Heart left ventricle (tissue), 16 donors: ENCODE results near the gene COL1A1. TPM values are rescaled to one million over a fixed set of nuclear protein-coding genes. Genes with fewer than 3 reads are reported as not detected.

Experiments used
- ATAC-seq, 4 donors: fragments of 200-7000 bp; cut with Tn5 transposase; one replicate each; pipeline ENCODE4 v1.9.1; 2020 to 2022; ENCODE audit warnings: moderate library complexity in 4 of 4, mild to moderate bottlenecking in 3 of 4, moderate number of reproducible peaks in 1 of 4
- DNase-seq, 5 donors: peaks; one replicate each; pipeline ENCODE4 v3.0.0-alpha.2; 2020
- H3K27ac ChIP-seq, 12 donors: fragments of 200-600 bp; sonication (generic) in 4 of 12; one replicate each; pipeline versions ENCODE4 v1.5.0 to v1.8.0; 2016 to 2022; ENCODE audit warnings: mild to moderate bottlenecking in 2 of 12
- H3K27me3 ChIP-seq, 9 donors: fragments of 200-600 bp; sonication (generic) in 2 of 9; one replicate each; pipeline versions ENCODE4 v1.5.1 to v1.8.0; 2016 to 2022; ENCODE audit warnings: mild to moderate bottlenecking in 3 of 9
- H3K36me3 ChIP-seq, 9 donors: fragments of 200-600 bp; sonication (generic) in 2 of 9; one replicate each; pipeline versions ENCODE4 v1.5.0 to v1.8.0; 2018 to 2022; ENCODE audit warnings: mild to moderate bottlenecking in 2 of 9
- H3K4me1 ChIP-seq, 12 donors: fragments of 200-600 bp; sonication (generic) in 4 of 12; one replicate each; pipeline versions ENCODE4 v1.5.0 to v1.8.0; 2016 to 2022; ENCODE audit warnings: mild to moderate bottlenecking in 3 of 12
- H3K4me3 ChIP-seq, 12 donors: fragments of 200-600 bp; sonication (generic) in 4 of 12; one replicate each; pipeline versions ENCODE4 v1.5.0 to v1.8.0; 2017 to 2022; ENCODE audit warnings: mild to moderate bottlenecking in 9 of 12, moderate library complexity in 4 of 12
- H3K9me3 ChIP-seq, 12 donors: fragments of 200-600 bp; sonication (generic) in 4 of 12; one replicate each; pipeline versions ENCODE4 v1.5.0 to v1.8.0; 2016 to 2022; ENCODE audit warnings: mild to moderate bottlenecking in 1 of 12
- POLR2A ChIP-seq, 2 donors: fragments of 450-650 bp; IDR thresholded peaks; one replicate each; pipeline ENCODE4 v1.6.1; 2017; ENCODE audit warnings: antibody characterized with exemption in 2 of 2, mild to moderate bottlenecking in 2 of 2, moderate library complexity in 2 of 2
- WGBS, 4 donors: extraction: QIAGEN DNeasy Blood & Tissue Kit in 2 of 4; methylation state at CpG; one replicate each; pipeline versions ENCODE4 v1.1.5 to v1.1.7; 2013 to 2018; 5-methylcytosine and 5-hydroxymethylcytosine counted together
- intact Hi-C, 10 donors: fragments of 100-400 bp; cut with DNase I; formaldehyde crosslinking; loops; one replicate each; pipeline versions ENCODE4 v1.11.1 to v1.14.2; 2022
- long read RNA-seq, 3 donors: library from polyadenylated mRNA; unstranded; transcript quantifications; one replicate each; pipeline ENCODE4 v2.0.0, GENCODE V29; 2020 to 2021
- polyA plus RNA-seq, 2 donors: library from polyadenylated mRNA; stranded (reverse); fragments of 200-250 nt; gene quantifications; one replicate each; pipeline ENCODE4 v1.2.3, GENCODE V29; 2013
- total RNA-seq, 9 donors: library from RNA; depleted of rRNA in 2 of 9; stranded (reverse); fragments of >200 nt in 2 of 9; fragmentation: NEBNext Ultra II Directional in 3 of 9; extraction: Animal tissue kit (Norgen Biotek cat#: 25700) in 3 of 9; gene quantifications; one replicate each; pipeline versions ENCODE4 v1.1.0 to v1.2.4, GENCODE V29; 2016 to 2023
- TF ChIP-seq, protein P1 (sequence below), 12 donors: fragments of 200-600 bp; sonication (generic) in 4 of 12; IDR thresholded peaks; one replicate each; pipeline versions ENCODE4 v1.5.0 to v1.8.0; 2018 to 2022; ENCODE audit warnings: antibody characterized with exemption in 12 of 12, mild to moderate bottlenecking in 5 of 12
- donor health status: ischemic (EF 13 %, LVEDD 7.1; RV severe dilation, severe dysfunction).
- donor health status: healthy with polysubstance abuse.
- donor health status: DM: no; HTN: yes; CAD: no.
- donor health status: DM: no; HTN: no; CAD: no.
- donor health status: ischemic (EF 25% LVEDD 6.9; RV normal size, moderate dysfunction).
- donor health status: ischemic (EF 25% LVEDD 5.7; RV mildly dilated, moderate dysfunction).
- donor health status: healthy.
- donor health status: DM: yes; HTN: yes; CAD: no.
- donor health status: ischemic (EF 35%, LVEDD 5.7; RV mildly dilated, moderate dysfunction).
- donor health status: nonischemic (EF 11% LVEDD 7.7; RV severe dilation, severe dysfunction).
- donor health status: DM: yes; HTN: yes; CAD: no.
- donor health status: PGD.
- donor health status: ischemic (EF 29% LVEDD 5.4; RV normal size, mild dysfunction).
- donor health status: nonischemic (EF 23%, LVEDD 6.1; RV moderate dilation, normal function).

The COL1A1 gene
- total RNA-seq (100 to 1,000 TPM in 3 of 9 donors, 10 to 100 TPM in 6; 10.2 to 897 (median 55.4) TPM), polyA plus RNA-seq (100 to 1,000 TPM in 1 of 2 donors, 10 to 100 TPM in 1; 17.2 to 109 TPM)
- long read RNA-seq, donor 1, full-length matches to known transcripts: 12 of 30 reads
- long read RNA-seq, donor 1, partial matches to known transcripts: 17 of 30 reads
- long read RNA-seq, donor 1, other reads (novel, unspliced or antisense): 1 of 30 reads
- long read RNA-seq, donor 2, full-length matches to known transcripts: 29 of 63 reads
- long read RNA-seq, donor 2, partial matches to known transcripts: 27 of 63 reads
- long read RNA-seq, donor 2, other reads (novel, unspliced or antisense): 7 of 63 reads
- long read RNA-seq, donor 3, full-length matches to known transcripts: 91 of 168 reads
- long read RNA-seq, donor 3, partial matches to known transcripts: 66 of 168 reads
- long read RNA-seq, donor 3, other reads (novel, unspliced or antisense): 11 of 168 reads

DNA sequence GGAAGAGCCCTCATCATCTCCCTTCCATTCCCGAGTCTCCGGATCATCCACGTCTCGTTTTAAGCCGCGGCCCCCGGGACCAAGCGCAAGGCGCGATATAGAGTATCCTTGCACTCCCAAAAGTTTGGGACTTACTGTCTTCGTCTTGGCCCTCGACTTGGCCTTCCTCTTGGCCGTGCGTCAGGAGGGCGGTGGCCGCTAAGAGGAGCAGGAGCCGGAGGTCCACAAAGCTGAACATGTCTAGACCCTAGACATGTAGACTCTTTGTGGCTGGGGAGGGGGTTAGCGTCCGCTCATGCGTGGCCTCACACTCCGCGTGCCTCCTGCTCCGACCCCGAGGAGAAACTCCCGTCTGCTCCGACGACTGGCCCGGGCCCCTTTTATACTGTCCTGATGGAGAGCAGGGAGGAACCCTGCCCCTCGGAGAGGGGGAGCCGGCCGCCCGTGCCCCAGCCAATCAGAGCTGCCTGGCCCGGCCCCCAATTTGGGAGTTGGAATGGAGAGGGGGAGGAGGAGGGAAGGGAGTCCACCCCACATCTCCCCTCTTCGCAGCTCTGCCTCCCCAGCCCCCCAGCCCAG lies at the start of gene COL1A1:
TSS of gene COL1A1 (minus strand) at position 356 of the 579 bp plus-strand sequence. CDS start at position 238, 118 bp downstream.
- Histone ChIP-seq H3K4me1 (peaks cover 0 to 67% (median 18%) of the 10 kb centered on the region in 12 donors), H3K9me3 (no peaks in the 10 kb centered on the region), H3K4me3 (peak within 1 kb of the TSS; percentile 13 to 74 (median 56)), H3K27me3 (peaks cover 0 to 31% (median 14%) of the 10 kb centered on the region in 9 donors), H3K36me3 (peaks cover 0 to 34% (median 16%) of the 10 kb centered on the region in 9 donors), H3K27ac (peak within 1 kb of the TSS; percentile 34 to 95 (median 80))
- peak in 1 of 2 donors; percentile 74 for TF ChIP-seq POLR2A (IDR thresholded peaks at IDR 0.05)
- TF ChIP-seq, protein P1, sequence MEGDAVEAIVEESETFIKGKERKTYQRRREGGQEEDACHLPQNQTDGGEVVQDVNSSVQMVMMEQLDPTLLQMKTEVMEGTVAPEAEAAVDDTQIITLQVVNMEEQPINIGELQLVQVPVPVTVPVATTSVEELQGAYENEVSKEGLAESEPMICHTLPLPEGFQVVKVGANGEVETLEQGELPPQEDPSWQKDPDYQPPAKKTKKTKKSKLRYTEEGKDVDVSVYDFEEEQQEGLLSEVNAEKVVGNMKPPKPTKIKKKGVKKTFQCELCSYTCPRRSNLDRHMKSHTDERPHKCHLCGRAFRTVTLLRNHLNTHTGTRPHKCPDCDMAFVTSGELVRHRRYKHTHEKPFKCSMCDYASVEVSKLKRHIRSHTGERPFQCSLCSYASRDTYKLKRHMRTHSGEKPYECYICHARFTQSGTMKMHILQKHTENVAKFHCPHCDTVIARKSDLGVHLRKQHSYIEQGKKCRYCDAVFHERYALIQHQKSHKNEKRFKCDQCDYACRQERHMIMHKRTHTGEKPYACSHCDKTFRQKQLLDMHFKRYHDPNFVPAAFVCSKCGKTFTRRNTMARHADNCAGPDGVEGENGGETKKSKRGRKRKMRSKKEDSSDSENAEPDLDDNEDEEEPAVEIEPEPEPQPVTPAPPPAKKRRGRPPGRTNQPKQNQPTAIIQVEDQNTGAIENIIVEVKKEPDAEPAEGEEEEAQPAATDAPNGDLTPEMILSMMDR (IDR thresholded peaks at IDR 0.05): no peak
- 6 to 8% (median 7%) methylated on average over 27 to 34 of the region's 34 CpGs for WGBS, 4 donors
- DNase-seq: peak; percentile 80 to 86 (median 85)
- ATAC-seq: peak in 3 of 4 donors; percentile 18 to 45 (median 32)
- intact Hi-C loops: loop anchor here in 4 of 10 donors (2.0 kb wide), 4 partner anchors 69 to 103 kb away; no protein-coding TSS in a partner anchor

DNA sequence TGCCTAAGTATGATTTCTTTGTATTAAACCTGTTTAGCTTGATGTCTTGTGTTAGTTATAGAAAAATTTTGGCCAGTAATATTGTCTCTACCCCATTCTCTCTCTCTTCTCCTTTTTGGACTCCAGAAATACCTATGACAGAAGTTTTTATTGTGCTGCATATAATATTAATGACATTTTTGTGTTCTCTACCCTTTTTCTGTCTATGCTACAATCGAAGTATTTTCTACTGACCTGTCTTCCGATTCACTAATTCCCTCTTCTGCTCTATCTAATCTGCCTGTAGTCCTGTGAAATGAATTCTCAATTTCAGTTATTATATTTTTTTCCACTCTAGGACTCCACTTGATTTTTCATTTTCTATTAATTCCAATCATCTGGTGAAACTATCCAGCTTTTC lies 46.8 kb upstream of the COL1A1 start:
- H3K27me3 ChIP-seq: no peaks in the 10 kb centered on the region
- TF ChIP-seq, protein P1 (IDR thresholded peaks at IDR 0.05): no peak
- no peak for TF ChIP-seq POLR2A (IDR thresholded peaks at IDR 0.05)
- no peaks in the 10 kb centered on the region for H3K4me1 ChIP-seq
- no peak for DNase-seq
- 60 to 100% (median 81%) methylated on average over 2 of the region's 2 CpGs for WGBS, 4 donors
- intact Hi-C loops: no loop called here
- H3K4me3 ChIP-seq: no peak overlapping the region
- H3K36me3 ChIP-seq: no peaks in the 10 kb centered on the region
- no peak overlapping the region for H3K27ac ChIP-seq
- no peak for ATAC-seq
- H3K9me3 ChIP-seq: peaks cover 0 to 21% (median 6%) of the 10 kb centered on the region in 12 donors

DNA sequence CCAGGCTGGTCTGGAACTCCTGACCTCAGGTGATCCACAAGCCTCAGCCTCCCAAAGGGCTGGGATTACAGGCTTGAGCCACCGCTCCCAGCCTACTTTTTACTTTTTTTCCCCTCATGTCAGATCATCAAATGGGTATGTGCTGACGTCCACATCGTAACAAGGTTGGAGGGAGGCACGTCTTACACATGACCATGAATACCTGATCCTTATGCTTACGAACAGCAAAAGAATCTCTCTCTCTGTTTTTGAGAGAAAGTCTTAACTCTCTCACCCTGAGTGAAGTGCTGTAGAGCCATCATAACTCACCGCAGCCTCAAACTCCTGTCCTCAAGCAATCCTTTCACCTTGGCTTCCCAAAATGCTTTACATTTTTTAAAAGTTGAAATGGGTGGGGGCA lies 43.3 kb upstream of the COL1A1 start:
- intact Hi-C loops: no loop called here
- TF ChIP-seq, protein P1 (IDR thresholded peaks at IDR 0.05): no peak
- no peak for TF ChIP-seq POLR2A (IDR thresholded peaks at IDR 0.05)
- DNase-seq (no peak), ATAC-seq (no peak)
- Histone ChIP-seq H3K27me3 (no peaks in the 10 kb centered on the region), H3K4me1 (peaks cover 0 to 13% (median 0%) of the 10 kb centered on the region in 12 donors), H3K4me3 (no peak overlapping the region), H3K9me3 (peaks cover 0 to 21% (median 6%) of the 10 kb centered on the region in 12 donors), H3K36me3 (no peaks in the 10 kb centered on the region), H3K27ac (no peak overlapping the region)
- WGBS, 4 donors: 86 to 91% (median 87%) methylated on average over 6 of the region's 6 CpGs

DNA sequence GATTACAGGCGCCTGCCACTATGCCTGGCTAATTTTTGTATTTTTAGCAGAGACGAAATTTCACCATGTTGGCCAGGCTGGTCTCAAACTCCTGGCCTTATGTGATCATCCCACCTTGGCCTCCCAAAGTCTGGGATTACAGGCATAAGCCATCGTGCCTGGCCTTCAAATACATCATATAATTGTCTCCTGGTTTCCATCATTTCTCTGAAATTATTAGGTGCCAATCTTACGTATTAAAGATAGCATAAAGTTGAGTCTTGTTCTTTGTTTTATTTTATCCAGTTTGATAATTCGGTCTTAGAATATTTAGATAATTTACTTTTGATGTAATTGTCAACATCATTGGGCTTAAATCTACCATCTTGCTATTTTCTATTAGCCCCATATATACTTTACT lies 40.0 kb upstream of the COL1A1 start:
- WGBS, 4 donors: 71 to 91% (median 82%) methylated on average over 5 of the region's 5 CpGs
- Histone ChIP-seq H3K4me1 (peaks cover 0 to 16% (median 0%) of the 10 kb centered on the region in 12 donors), H3K36me3 (no peaks in the 10 kb centered on the region), H3K27me3 (no peaks in the 10 kb centered on the region), H3K4me3 (no peak overlapping the region), H3K9me3 (no peaks in the 10 kb centered on the region), H3K27ac (no peak overlapping the region)
- intact Hi-C loops: no loop called here
- DNase-seq: no peak
- no peak for ATAC-seq
- no peak for TF ChIP-seq POLR2A (IDR thresholded peaks at IDR 0.05)
- TF ChIP-seq, protein P1 (IDR thresholded peaks at IDR 0.05): no peak
